Measurements from ENCODE around the gene NUDT22.

The NUDT22 gene

GRCh38 chr11:64204464-64204989, 21.5 kb upstream of the NUDT22 start:
- Histone ChIP-seq H3K36me3 (ENCODE audit: control insufficient read depth in 1 of 2, insufficient read depth in 2 of 2, low read length in 2 of 2) (peaks cover 27 to 40% of the 10 kb centered on the region in 2 donors), H3K4me1 (ENCODE audit: control insufficient read depth in 1 of 2, insufficient read depth in 2 of 2, low read length in 2 of 2) (peaks cover 33 to 38% of the 10 kb centered on the region in 2 donors), H3K27me3 (ENCODE audit: control insufficient read depth in 1 of 2, insufficient read depth in 2 of 2, low read length in 2 of 2) (no peaks in the 10 kb centered on the region), H3K9me3 (ENCODE audit: control insufficient read depth in 1 of 2, low read length in 2 of 2) (no peaks in the 10 kb centered on the region), H3K27ac (ENCODE audit: low read depth, low read length) (no peak overlapping the region), H3K9ac (ENCODE audit: low read depth in 1 of 2, low read length in 2 of 2) (no peak overlapping the region), H3K4me3 (ENCODE audit: low read depth in 1 of 2, low read length in 2 of 2) (no peak overlapping the region)

- Histone ChIP-seq H3K4me1 (ENCODE audit: control insufficient read depth in 1 of 2, insufficient read depth in 2 of 2, low read length in 2 of 2) (peaks cover 33 to 38% of the 10 kb centered on the region in 2 donors), H3K27me3 (ENCODE audit: control insufficient read depth in 1 of 2, insufficient read depth in 2 of 2, low read length in 2 of 2) (no peaks in the 10 kb centered on the region), H3K4me3 (ENCODE audit: low read depth in 1 of 2, low read length in 2 of 2) (peak within 1 kb of the TSS; percentile 89), H3K9ac (ENCODE audit: low read depth in 1 of 2, low read length in 2 of 2) (peak within 1 kb of the TSS; percentile 90 to 91), H3K9me3 (ENCODE audit: control insufficient read depth in 1 of 2, low read length in 2 of 2) (no peaks in the 10 kb centered on the region), H3K27ac (ENCODE audit: low read depth, low read length) (peak within 1 kb of the TSS; percentile 88), H3K36me3 (ENCODE audit: control insufficient read depth in 1 of 2, insufficient read depth in 2 of 2, low read length in 2 of 2) (peaks cover 17 to 36% of the 10 kb centered on the region in 2 donors)
Measured at GRCh38 chr11:64206457-64207255, 19.4 kb upstream of the NUDT22 start, which contains the start of gene FERMT3. Gene FERMT3, plus strand, starts transcription at chr11:64206721. Its CDS starts 644 bp downstream, at chr11:64207365.

DNA sequence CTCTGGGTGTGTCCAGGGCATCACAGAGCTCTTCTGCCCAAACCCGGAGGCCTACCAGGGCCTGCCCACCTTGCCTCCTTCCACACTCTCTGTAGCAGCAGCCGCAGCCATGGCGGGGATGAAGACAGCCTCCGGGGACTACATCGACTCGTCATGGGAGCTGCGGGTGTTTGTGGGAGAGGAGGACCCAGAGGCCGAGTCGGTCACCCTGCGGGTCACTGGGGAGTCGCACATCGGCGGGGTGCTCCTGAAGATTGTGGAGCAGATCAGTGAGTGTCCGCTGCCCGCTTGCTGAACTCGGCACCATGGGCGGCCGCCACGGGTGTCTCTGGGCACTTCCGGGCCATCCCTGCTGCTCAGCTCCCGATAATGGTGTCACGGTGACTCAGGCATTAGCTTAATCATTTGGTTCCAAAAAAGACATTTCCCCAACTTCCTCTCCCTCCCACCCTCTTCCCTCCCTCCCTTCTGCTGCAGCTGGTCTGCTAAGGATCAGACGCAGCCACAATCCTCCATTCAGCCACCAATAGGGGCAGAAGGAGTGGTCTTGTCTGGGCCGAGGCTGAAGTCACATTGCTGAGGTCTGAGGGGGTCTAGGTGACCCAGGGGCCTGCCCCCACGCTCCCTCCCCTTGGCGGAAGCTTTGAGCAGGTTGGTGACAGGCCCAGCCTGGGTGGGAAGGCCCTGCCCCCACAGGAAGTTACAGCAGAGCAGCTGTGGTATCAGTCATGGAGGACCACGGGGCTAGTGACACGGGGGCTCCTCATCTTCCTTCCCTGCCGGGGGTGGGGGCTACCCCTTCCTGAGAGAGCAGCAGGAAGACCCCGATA, 18.6 kb upstream of the NUDT22 start:
- Histone ChIP-seq H3K27ac (ENCODE audit: low read depth, low read length) (peak overlapping the region; percentile 88), H3K9me3 (ENCODE audit: control insufficient read depth in 1 of 2, low read length in 2 of 2) (no peaks in the 10 kb centered on the region), H3K27me3 (ENCODE audit: control insufficient read depth in 1 of 2, insufficient read depth in 2 of 2, low read length in 2 of 2) (no peaks in the 10 kb centered on the region), H3K36me3 (ENCODE audit: control insufficient read depth in 1 of 2, insufficient read depth in 2 of 2, low read length in 2 of 2) (peaks cover 19 to 38% of the 10 kb centered on the region in 2 donors), H3K4me1 (ENCODE audit: control insufficient read depth in 1 of 2, insufficient read depth in 2 of 2, low read length in 2 of 2) (peaks cover 33 to 38% of the 10 kb centered on the region in 2 donors), H3K9ac (ENCODE audit: low read depth in 1 of 2, low read length in 2 of 2) (peak overlapping the region; percentile 90 to 91), H3K4me3 (ENCODE audit: low read depth in 1 of 2, low read length in 2 of 2) (peak overlapping the region; percentile 89)

DNA sequence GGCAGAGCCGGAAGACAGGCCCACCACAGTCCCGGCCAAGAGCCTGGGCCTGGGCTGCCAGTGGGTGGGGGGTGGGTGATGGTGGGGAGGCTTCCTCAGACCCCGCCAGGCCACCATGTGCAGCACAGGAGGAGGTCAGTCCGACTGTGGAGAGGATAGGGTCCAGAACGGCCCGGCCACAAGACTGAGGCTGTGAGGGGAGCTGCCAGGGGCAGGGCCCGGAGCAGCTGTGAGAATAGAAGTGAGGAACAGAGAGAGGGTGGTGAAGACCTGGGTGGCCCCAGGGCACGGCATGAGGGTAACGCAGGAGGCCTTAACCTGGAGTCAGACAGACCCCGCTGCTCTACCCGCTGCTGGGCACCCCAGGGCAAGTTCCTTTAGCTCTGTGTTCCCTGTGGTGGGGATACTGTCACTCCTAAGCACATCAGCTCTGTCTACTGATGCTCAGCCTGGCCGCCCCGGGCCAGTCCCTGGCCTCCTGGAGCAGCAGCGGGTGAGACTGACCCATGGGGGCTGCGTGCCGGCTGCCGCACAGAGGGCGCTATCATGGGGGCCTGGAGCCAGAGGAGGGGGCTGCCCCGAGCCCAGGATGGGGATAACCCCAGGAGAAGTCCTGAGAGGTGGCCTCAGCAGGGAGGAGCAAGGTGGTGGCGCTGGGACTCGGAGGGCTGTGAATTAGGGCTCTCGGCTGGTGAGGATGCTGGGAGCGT, 17.8 kb upstream of the NUDT22 start:
- peaks cover 11 to 30% of the 10 kb centered on the region in 2 donors for H3K36me3 ChIP-seq (ENCODE audit: control insufficient read depth in 1 of 2, insufficient read depth in 2 of 2, low read length in 2 of 2)
- H3K4me3 ChIP-seq (ENCODE audit: low read depth in 1 of 2, low read length in 2 of 2), result peak overlapping the region; percentile 89
- H3K4me1 ChIP-seq (ENCODE audit: control insufficient read depth in 1 of 2, insufficient read depth in 2 of 2, low read length in 2 of 2), result peaks cover 33 to 38% of the 10 kb centered on the region in 2 donors
- peak overlapping the region; percentile 88 for H3K27ac ChIP-seq (ENCODE audit: low read depth, low read length)
- no peaks in the 10 kb centered on the region for H3K27me3 ChIP-seq (ENCODE audit: control insufficient read depth in 1 of 2, insufficient read depth in 2 of 2, low read length in 2 of 2)
- H3K9me3 ChIP-seq (ENCODE audit: control insufficient read depth in 1 of 2, low read length in 2 of 2), result no peaks in the 10 kb centered on the region
- H3K9ac ChIP-seq (ENCODE audit: low read depth in 1 of 2, low read length in 2 of 2), result peak overlapping the region; percentile 47 to 90

DNA sequence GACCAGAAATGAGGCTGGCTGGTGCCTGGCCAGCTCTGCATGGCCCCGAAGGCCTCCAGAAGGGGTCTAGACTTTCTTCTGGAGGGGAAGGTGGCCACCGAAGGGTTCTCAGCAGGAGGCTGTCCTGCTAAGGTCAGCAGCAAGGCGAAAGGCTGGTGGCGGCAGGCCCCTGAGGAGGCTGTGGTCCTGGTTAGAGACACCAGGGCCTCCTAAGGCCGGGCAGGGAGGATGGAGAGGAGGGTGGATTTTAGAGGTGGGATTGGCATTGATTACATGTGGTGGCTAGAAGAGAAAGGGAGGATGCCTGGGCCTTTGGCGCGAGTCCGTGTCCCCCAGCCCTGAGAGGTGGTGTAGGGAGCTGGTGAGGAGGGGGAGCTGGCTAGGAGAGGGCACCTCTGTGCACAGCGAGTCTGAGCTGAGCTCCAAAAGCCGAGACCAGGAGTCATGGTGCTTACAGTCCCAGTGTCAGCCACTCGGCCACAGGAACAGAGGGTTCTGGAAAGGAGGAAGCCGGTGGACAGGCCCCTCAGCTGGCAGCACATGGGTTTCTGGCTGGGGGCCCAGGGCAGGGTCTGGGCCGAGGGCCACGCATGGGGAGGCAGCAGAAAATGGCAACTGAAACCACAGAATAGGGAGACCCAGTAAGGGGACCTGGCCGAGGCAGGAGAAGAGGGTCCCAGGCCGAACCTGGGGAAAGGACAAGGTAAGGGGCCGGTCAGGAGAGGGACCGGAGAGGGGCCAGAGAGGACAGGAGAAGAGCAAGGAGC, 17.1 kb upstream of the NUDT22 start:
- Histone ChIP-seq H3K36me3 (ENCODE audit: control insufficient read depth in 1 of 2, insufficient read depth in 2 of 2, low read length in 2 of 2) (peaks cover 5 to 23% of the 10 kb centered on the region in 2 donors), H3K27me3 (ENCODE audit: control insufficient read depth in 1 of 2, insufficient read depth in 2 of 2, low read length in 2 of 2) (no peaks in the 10 kb centered on the region), H3K9me3 (ENCODE audit: control insufficient read depth in 1 of 2, low read length in 2 of 2) (no peaks in the 10 kb centered on the region), H3K4me3 (ENCODE audit: low read depth in 1 of 2, low read length in 2 of 2) (no peak overlapping the region), H3K9ac (ENCODE audit: low read depth in 1 of 2, low read length in 2 of 2) (no peak overlapping the region), H3K27ac (ENCODE audit: low read depth, low read length) (no peak overlapping the region), H3K4me1 (ENCODE audit: control insufficient read depth in 1 of 2, insufficient read depth in 2 of 2, low read length in 2 of 2) (peaks cover 33 to 35% of the 10 kb centered on the region in 2 donors)

- Histone ChIP-seq H3K27me3 (ENCODE audit: control insufficient read depth in 1 of 2, insufficient read depth in 2 of 2, low read length in 2 of 2) (no peaks in the 10 kb centered on the region), H3K27ac (ENCODE audit: low read depth, low read length) (no peak overlapping the region), H3K36me3 (ENCODE audit: control insufficient read depth in 1 of 2, insufficient read depth in 2 of 2, low read length in 2 of 2) (peaks cover 4 to 21% of the 10 kb centered on the region in 2 donors), H3K4me1 (ENCODE audit: control insufficient read depth in 1 of 2, insufficient read depth in 2 of 2, low read length in 2 of 2) (peaks cover 29 to 30% of the 10 kb centered on the region in 2 donors), H3K9me3 (ENCODE audit: control insufficient read depth in 1 of 2, low read length in 2 of 2) (no peaks in the 10 kb centered on the region), H3K4me3 (ENCODE audit: low read depth in 1 of 2, low read length in 2 of 2) (no peak overlapping the region), H3K9ac (ENCODE audit: low read depth in 1 of 2, low read length in 2 of 2) (no peak overlapping the region)
Measured at GRCh38 chr11:64209563-64209843, 16.6 kb upstream of the NUDT22 start.

DNA sequence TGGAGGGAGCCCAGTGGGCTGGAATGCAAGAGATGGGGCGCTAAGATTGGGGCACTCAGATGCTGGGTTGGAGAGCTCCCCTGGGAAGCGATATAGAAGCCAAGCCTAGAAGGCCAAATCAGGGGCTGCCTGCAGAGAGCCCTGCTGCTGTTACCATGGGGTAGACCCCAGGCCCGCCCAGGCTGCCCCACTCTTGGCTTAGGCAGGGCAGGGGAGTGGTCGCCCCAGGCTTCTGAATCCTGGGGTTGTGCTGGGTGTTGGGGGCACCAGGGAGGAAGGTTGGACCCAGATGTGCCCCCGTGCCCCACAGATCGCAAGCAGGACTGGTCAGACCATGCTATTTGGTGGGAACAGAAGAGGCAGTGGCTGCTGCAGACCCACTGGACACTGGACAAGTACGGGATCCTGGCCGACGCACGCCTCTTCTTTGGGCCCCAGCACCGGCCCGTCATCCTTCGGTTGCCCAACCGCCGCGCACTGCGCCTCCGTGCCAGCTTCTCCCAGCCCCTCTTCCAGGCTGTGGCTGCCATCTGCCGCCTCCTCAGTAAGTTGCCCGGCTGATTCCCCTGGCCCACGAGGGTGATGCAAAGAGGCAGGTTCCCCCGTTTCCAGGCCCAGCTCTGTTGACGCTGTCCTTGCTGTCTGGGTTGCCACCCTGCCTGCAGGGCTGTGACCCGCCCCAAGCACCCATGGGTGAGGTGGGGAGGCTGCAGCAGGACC, 15.6 kb upstream of the NUDT22 start:
- no peak overlapping the region for H3K4me3 ChIP-seq (ENCODE audit: low read depth in 1 of 2, low read length in 2 of 2)
- peaks cover 22 to 23% of the 10 kb centered on the region in 2 donors for H3K4me1 ChIP-seq (ENCODE audit: control insufficient read depth in 1 of 2, insufficient read depth in 2 of 2, low read length in 2 of 2)
- H3K9me3 ChIP-seq (ENCODE audit: control insufficient read depth in 1 of 2, low read length in 2 of 2), result no peaks in the 10 kb centered on the region
- H3K27me3 ChIP-seq (ENCODE audit: control insufficient read depth in 1 of 2, insufficient read depth in 2 of 2, low read length in 2 of 2), result no peaks in the 10 kb centered on the region
- peaks cover 4 to 24% of the 10 kb centered on the region in 2 donors for H3K36me3 ChIP-seq (ENCODE audit: control insufficient read depth in 1 of 2, insufficient read depth in 2 of 2, low read length in 2 of 2)
- H3K9ac ChIP-seq (ENCODE audit: low read depth in 1 of 2, low read length in 2 of 2), result no peak overlapping the region
- no peak overlapping the region for H3K27ac ChIP-seq (ENCODE audit: low read depth, low read length)

DNA sequence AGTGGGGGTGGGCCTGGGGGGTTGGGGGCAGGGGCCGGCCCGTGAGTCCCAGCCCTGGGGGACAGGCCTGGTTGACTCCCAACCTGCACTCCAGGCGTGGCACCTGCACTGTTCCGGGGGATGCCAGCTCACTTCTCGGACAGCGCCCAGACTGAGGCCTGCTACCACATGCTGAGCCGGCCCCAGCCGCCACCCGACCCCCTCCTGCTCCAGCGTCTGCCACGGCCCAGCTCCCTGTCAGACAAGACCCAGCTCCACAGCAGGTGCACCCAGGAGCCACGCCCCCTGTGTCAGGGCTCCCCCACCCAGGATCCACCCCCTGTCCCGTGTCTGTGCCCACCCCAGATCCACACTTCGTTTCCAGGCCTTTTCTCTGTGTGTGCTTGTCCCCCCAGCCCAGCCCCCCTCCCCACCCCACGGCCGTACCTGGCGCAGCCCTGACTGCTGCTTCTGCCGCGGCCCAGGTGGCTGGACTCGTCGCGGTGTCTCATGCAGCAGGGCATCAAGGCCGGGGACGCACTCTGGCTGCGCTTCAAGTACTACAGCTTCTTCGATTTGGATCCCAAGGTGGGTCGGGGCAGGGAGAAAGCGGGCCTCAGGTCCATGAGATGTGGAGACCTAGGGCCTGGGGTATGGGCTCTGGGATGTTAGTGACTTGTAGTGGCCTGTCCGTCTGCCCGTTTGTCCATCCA, 14.7 kb upstream of the NUDT22 start:
- H3K4me3 ChIP-seq (ENCODE audit: low read depth in 1 of 2, low read length in 2 of 2), result no peak overlapping the region
- H3K4me1 ChIP-seq (ENCODE audit: control insufficient read depth in 1 of 2, insufficient read depth in 2 of 2, low read length in 2 of 2), result peaks cover 14% of the 10 kb centered on the region in 2 donors
- H3K36me3 ChIP-seq (ENCODE audit: control insufficient read depth in 1 of 2, insufficient read depth in 2 of 2, low read length in 2 of 2), result peaks cover 4 to 24% of the 10 kb centered on the region in 2 donors
- no peak overlapping the region for H3K27ac ChIP-seq (ENCODE audit: low read depth, low read length)
- no peak overlapping the region for H3K9ac ChIP-seq (ENCODE audit: low read depth in 1 of 2, low read length in 2 of 2)
- H3K27me3 ChIP-seq (ENCODE audit: control insufficient read depth in 1 of 2, insufficient read depth in 2 of 2, low read length in 2 of 2), result no peaks in the 10 kb centered on the region
- no peaks in the 10 kb centered on the region for H3K9me3 ChIP-seq (ENCODE audit: control insufficient read depth in 1 of 2, low read length in 2 of 2)
